GM06990 (cell line): ENCODE data around the gene SYP.

ENCODE experiments used
- DNase-seq: peaks from one replicate; pipeline ENCODE4 v3.0.0-alpha.2; 2011; ENCODE audit not compliant: insufficient read length; ENCODE audit errors: extremely low read depth
- H3K27me3 ChIP-seq: replicated peaks from 2 replicates; pipeline ENCODE4 v1.6.0; 2011; ENCODE audit warnings: low read length; ENCODE audit not compliant: control insufficient read depth, insufficient read depth
- H3K36me3 ChIP-seq: 2 replicates; pipeline ENCODE4 v1.5.1; 2011; ENCODE audit warnings: low read length; ENCODE audit not compliant: control insufficient read depth, insufficient read depth
- H3K4me3 ChIP-seq: replicated peaks from 2 replicates; pipeline ENCODE4 v1.5.1; 2011; ENCODE audit warnings: low read depth, mild to moderate bottlenecking, control low read depth, low read length
- TF ChIP-seq, protein P1 (sequence below): IDR thresholded peaks from 2 replicates; pipeline ENCODE4 v1.5.1; 2011; ENCODE audit warnings: low read length, control low read depth, mild to moderate bottlenecking, inconsistent platforms; ENCODE audit not compliant: insufficient read depth, poor library complexity, severe bottlenecking

SYP gene

DNA sequence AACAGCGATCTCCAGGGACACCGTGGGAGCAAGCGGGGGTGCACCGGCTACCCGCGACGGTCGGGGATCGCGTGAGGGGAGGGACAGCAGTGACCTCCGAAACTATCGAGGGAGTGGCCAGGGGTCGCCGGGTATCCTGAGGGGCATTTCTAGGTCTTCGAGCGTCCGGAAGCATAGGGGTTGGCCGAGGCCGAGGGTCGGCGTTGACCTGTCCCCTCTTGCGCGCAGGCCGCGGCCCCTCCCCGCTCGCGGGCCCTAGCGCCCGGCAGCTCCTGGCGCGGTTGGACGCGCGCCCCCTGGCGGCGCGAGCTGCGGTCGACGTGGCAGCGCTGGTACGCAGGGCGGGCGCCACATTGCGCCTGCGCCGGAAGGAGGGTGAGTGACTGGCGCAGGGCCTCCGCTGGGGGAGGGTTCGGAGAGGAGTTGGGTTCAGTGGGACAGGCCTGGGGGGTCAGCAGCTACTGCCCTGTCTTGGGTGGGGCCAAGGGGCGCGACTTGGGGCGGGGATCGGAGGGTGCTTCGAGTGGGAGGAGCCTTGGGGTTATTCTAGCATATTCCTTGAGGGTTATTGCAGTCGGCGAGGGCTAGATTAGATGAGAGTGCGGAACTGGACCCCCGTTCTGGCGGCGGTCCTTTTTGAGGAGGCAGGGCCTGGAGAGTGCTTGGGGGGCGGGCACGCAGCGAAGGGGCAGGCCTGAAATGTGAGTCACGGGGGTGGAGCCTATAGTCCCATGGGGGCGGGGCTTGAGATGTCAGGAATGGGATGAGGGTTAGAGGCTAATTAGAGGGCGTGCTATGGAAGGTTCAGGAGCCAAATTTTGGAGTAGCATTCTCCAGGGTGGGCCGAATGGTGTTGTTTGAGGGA lies 36.2 kb downstream of the SYP start:
- peak; percentile 87 for DNase-seq
- Histone ChIP-seq H3K36me3 (no peaks in the 10 kb centered on the region), H3K4me3 (peak overlapping the region; percentile 52), H3K27me3 (no peaks in the 10 kb centered on the region)
- TF ChIP-seq, protein P1, sequence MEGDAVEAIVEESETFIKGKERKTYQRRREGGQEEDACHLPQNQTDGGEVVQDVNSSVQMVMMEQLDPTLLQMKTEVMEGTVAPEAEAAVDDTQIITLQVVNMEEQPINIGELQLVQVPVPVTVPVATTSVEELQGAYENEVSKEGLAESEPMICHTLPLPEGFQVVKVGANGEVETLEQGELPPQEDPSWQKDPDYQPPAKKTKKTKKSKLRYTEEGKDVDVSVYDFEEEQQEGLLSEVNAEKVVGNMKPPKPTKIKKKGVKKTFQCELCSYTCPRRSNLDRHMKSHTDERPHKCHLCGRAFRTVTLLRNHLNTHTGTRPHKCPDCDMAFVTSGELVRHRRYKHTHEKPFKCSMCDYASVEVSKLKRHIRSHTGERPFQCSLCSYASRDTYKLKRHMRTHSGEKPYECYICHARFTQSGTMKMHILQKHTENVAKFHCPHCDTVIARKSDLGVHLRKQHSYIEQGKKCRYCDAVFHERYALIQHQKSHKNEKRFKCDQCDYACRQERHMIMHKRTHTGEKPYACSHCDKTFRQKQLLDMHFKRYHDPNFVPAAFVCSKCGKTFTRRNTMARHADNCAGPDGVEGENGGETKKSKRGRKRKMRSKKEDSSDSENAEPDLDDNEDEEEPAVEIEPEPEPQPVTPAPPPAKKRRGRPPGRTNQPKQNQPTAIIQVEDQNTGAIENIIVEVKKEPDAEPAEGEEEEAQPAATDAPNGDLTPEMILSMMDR: peak; percentile 23

DNA sequence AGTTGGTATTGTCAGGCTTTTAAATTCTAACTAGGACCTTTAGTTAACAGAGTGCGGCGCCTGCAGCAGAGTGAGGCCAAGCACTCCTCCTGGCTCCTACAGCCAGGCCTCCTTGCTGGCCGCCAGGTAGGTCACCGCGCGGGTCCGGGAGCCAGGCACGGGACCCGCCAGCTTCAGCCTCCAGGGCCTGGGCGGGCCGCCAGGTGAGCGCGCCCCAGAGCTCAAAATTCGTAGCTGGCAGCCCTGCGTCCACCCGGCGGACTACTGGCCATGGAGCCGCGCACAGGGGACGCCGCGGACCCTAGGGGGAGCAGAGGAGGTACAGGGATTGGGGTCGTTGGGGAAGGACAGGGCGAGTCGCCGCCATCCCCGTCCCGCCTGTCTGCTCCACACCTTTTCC lies 37.4 kb downstream of the SYP start, which contains the start of gene MAGIX:
TSS of gene MAGIX (plus strand) at position 139 of the 400 bp plus-strand sequence. CDS start at position 271, 132 bp downstream.
- H3K4me3 ChIP-seq: peak within 1 kb of the TSS; percentile 52
- no peaks in the 10 kb centered on the region for H3K36me3 ChIP-seq
- DNase-seq: no peak
- H3K27me3 ChIP-seq: no peaks in the 10 kb centered on the region
- TF ChIP-seq, protein P1: no peak

DNA sequence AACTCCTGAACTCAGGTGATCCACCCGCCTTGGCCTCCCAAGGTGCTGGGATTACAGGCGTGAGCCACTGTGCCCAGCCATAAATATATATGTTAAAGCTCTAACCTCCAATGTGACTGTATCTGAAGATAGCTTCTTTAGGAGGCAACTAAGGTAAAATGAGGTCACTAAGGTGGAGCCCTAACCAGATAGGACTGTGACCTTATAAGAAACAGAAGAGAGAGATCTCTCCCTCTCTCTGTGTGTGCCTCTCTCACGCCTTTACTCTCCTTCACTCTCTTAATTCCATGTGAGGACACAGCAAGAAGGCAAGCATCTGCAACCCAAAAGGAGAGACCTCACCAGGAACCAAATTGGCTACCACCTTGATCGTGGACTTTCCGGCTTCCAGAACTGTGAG lies 38.4 kb downstream of the SYP start:
- TF ChIP-seq, protein P1: no peak
- no peak for DNase-seq
- Histone ChIP-seq H3K4me3 (no peak overlapping the region), H3K36me3 (no peaks in the 10 kb centered on the region), H3K27me3 (no peaks in the 10 kb centered on the region)

DNA sequence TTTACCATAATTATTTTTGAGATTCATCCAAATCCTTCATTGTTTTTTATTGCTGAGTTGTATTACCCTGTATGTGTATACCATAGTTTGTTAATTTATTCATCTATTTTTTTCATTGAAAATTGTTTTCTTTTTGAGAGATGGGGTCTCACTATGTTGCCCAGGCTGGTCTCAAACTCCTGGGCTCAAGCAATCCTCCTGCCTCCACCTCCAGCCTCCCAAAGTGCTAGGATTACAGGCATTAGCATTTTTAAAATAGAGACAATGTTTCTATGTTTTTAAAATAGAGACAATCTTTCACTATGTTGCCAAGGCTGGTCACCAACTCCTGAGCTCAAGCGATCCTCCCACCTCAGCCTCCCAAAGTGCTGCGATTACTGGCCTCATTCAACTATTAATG lies 39.1 kb downstream of the SYP start:
- H3K36me3 ChIP-seq: no peaks in the 10 kb centered on the region
- no peak for DNase-seq
- TF ChIP-seq, protein P1: no peak
- H3K27me3 ChIP-seq: no peaks in the 10 kb centered on the region
- H3K4me3 ChIP-seq: no peak overlapping the region

DNA sequence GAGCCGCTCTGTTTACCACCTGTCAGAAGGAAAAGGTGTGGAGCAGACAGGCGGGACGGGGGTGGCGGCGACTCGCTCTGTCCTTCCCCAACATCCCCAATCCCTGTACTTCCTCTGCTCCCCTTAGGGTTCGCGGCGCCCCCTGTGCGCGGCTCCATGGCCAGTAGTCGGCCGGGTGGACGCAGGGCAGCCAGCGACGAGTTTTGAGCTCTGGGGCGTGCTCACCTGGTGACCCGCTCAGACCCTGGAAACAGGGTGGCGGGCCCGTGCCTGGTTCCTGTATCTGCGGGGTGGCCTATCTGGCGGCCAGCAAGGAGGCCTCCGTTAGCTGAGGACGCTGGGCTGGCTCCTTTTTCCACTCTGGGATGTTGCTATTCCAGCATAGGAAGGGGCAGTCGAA lies 42.8 kb downstream of the SYP start:
- Histone ChIP-seq H3K4me3 (no peak overlapping the region), H3K27me3 (no peaks in the 10 kb centered on the region), H3K36me3 (no peaks in the 10 kb centered on the region)
- no peak for DNase-seq
- TF ChIP-seq, protein P1: no peak
